HG03558 (cell line): Measurements from ENCODE around the gene POU2F1.

Experiments
- ATAC-seq: cut with Tn5 transposase; IDR thresholded peaks from one replicate; pipeline ENCODE4 v1.9.1; 2021; ENCODE audit warnings: moderate number of reproducible peaks; ENCODE audit not compliant: unreplicated experiment; ENCODE audit errors: extremely low read depth

The POU2F1 gene

GRCh38 chr1:167344615-167345385, 124.1 kb downstream of the POU2F1 start:
- ATAC-seq = no peak

- no peak for ATAC-seq
Observed at GRCh38 chr1:167345386-167345733, 124.7 kb downstream of the POU2F1 start.

GRCh38 chr1:167357305-167357704, 136.6 kb downstream of the POU2F1 start:
- no peak for ATAC-seq

GRCh38 chr1:167359295-167359694, 138.6 kb downstream of the POU2F1 start:
- no peak for ATAC-seq

GRCh38 chr1:167360120-167360519, 139.4 kb downstream of the POU2F1 start:
- no peak for ATAC-seq

GRCh38 chr1:167362638-167363037, 142.0 kb downstream of the POU2F1 start:
- no peak for ATAC-seq

- ATAC-seq = no peak
Observed at GRCh38 chr1:167364826-167365225, 144.1 kb downstream of the POU2F1 start.

- ATAC-seq = no peak
Observed at GRCh38 chr1:167365360-167365759, 144.7 kb downstream of the POU2F1 start.

GRCh38 chr1:167367705-167368104, 147.0 kb downstream of the POU2F1 start:
- no peak for ATAC-seq

- ATAC-seq = no peak
Observed at GRCh38 chr1:167369175-167369574, 148.5 kb downstream of the POU2F1 start.

GRCh38 chr1:167369933-167370332, 149.2 kb downstream of the POU2F1 start:
- ATAC-seq = no peak

- ATAC-seq = no peak
Observed at GRCh38 chr1:167371030-167371429, 150.3 kb downstream of the POU2F1 start.

- ATAC-seq = no peak
Observed at GRCh38 chr1:167373398-167373797, 152.7 kb downstream of the POU2F1 start.

- no peak for ATAC-seq
Observed at GRCh38 chr1:167373986-167374385, 153.3 kb downstream of the POU2F1 start.

- no peak for ATAC-seq
Observed at GRCh38 chr1:167375949-167376348, 155.3 kb downstream of the POU2F1 start.

- ATAC-seq = no peak
Observed at GRCh38 chr1:167387251-167387910, 166.7 kb downstream of the POU2F1 start.

- ATAC-seq = no peak
Observed at GRCh38 chr1:167388976-167389375, 168.3 kb downstream of the POU2F1 start.

GRCh38 chr1:167392200-167392696, 171.6 kb downstream of the POU2F1 start:
- ATAC-seq = no peak

GRCh38 chr1:167400359-167400953, 179.8 kb downstream of the POU2F1 start:
- ATAC-seq = no peak

- ATAC-seq = no peak
Observed at GRCh38 chr1:167401260-167401873, 180.7 kb downstream of the POU2F1 start.
